GM23248 (cell line): ENCODE data around the gene ZNF689.

ENCODE experiments used
- EZH2 ChIP-seq: fragments of 200-600 bp; sonication (generic); IDR thresholded peaks from 2 replicates; pipeline ENCODE4 v1.6.1; 2018; ENCODE audit warnings: antibody characterized with exemption, mild to moderate bottlenecking; ENCODE audit not compliant: insufficient read depth, poor library complexity, severe bottlenecking
- EZH2phosphoT487 ChIP-seq: fragments of 200-600 bp; sonication (generic); IDR thresholded peaks from 2 replicates; pipeline ENCODE4 v1.6.1; 2018; ENCODE audit warnings: antibody characterized with exemption, moderate library complexity, mild to moderate bottlenecking, low read depth; ENCODE audit not compliant: insufficient read depth

DNA sequence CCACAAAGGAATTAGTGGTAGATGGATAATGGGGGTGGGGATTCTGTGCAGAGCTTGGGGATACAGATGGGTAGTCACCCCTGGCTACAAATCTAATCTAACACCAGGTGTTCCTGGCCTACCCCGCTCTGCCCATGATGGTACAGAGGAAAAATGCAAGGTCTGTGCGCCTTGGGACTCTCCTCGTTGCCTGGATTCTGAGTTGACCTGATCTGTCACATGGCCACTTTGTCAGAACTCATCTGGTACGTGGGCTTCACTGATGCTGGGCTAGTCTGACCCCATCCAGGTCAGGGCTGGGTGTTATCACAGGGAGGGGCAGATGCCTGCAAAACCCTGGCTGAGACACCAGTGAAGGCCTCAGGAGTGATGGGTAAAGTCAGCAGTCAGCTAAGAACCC, 57.2 kb downstream of the ZNF689 start:
- TF ChIP-seq EZH2 (no peak), EZH2phosphoT487 (no peak)
